ENCODE results near the gene TEDDM1.

The TEDDM1 gene

GRCh38 chr1:182386980-182387379 lies 13.5 kb downstream of the TEDDM1 start:
- TF ChIP-seq CTCF (IDR thresholded peaks at IDR 0.05; ENCODE audit: unreplicated experiment in 3 of 3) = no peak
- Mint-ChIP-seq H3K4me3 (peak overlapping the region in 2 of 3 experiments; percentile 47 to 100), H3K27me3 (ENCODE audit: low read depth) (peaks cover 3% of the 10 kb centered on the region), H3K9me3 (no peaks in the 10 kb centered on the region), H3K4me1 (peaks cover 35% of the 10 kb centered on the region), H3K27ac (no peak overlapping the region), H3K36me3 (ENCODE audit: low read depth) (peaks cover 79% of the 10 kb centered on the region)

- no peak for TF ChIP-seq CTCF (IDR thresholded peaks at IDR 0.05; ENCODE audit: unreplicated experiment in 3 of 3)
- peaks cover 35% of the 10 kb centered on the region for H3K4me1 Mint-ChIP-seq
These were observed 14.3 kb downstream of the TEDDM1 start for GRCh38 chr1:182385885-182386853.

GRCh38 chr1:182384387-182384960 lies 16.0 kb downstream of the TEDDM1 start:
- Mint-ChIP-seq H3K4me1 (peaks cover 26% of the 10 kb centered on the region), H3K36me3 (ENCODE audit: low read depth) (peaks cover 77% of the 10 kb centered on the region), H3K4me3 (no peak overlapping the region), H3K27ac (no peak overlapping the region), H3K27me3 (ENCODE audit: low read depth) (no peaks in the 10 kb centered on the region), H3K9me3 (no peaks in the 10 kb centered on the region)
- no peak for TF ChIP-seq CTCF (IDR thresholded peaks at IDR 0.05; ENCODE audit: unreplicated experiment in 3 of 3)

More at GRCh38 chr1:182385885-182386853, 14.3 kb downstream of the TEDDM1 start:
- Mint-ChIP-seq H3K9me3 (no peaks in the 10 kb centered on the region), H3K4me3 (peak overlapping the region in 1 of 3 experiments; percentile 31), H3K27ac (no peak overlapping the region), H3K27me3 (ENCODE audit: low read depth) (peaks cover 3% of the 10 kb centered on the region), H3K36me3 (ENCODE audit: low read depth) (peaks cover 86% of the 10 kb centered on the region)

DNA sequence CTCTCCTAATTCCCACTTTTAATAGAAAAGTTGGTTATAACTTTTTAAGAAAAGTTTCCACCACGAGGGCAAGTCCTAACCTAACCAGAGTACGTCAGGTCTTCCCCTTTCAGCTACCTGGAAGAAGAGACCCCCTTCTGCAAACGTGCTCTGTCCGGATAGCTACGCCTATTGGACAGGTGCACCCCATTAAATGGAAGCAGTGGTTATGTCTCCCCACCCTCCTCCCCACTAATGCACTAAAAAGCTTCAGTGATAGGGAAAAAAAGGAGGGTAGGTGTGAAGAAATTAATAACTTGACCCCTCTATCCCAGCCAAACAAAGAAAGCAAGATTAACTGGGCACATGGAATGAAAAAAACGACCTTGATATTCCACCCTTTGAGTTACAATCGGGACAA lies 16.5 kb downstream of the TEDDM1 start:
- H3K27me3 Mint-ChIP-seq (ENCODE audit: low read depth) = no peaks in the 10 kb centered on the region
- peaks cover 72% of the 10 kb centered on the region for H3K36me3 Mint-ChIP-seq (ENCODE audit: low read depth)
- no peak overlapping the region for H3K4me3 Mint-ChIP-seq
- H3K4me1 Mint-ChIP-seq = peaks cover 20% of the 10 kb centered on the region
- no peak for TF ChIP-seq CTCF (IDR thresholded peaks at IDR 0.05; ENCODE audit: unreplicated experiment in 3 of 3)
- no peak overlapping the region for H3K27ac Mint-ChIP-seq
- no peaks in the 10 kb centered on the region for H3K9me3 Mint-ChIP-seq

DNA sequence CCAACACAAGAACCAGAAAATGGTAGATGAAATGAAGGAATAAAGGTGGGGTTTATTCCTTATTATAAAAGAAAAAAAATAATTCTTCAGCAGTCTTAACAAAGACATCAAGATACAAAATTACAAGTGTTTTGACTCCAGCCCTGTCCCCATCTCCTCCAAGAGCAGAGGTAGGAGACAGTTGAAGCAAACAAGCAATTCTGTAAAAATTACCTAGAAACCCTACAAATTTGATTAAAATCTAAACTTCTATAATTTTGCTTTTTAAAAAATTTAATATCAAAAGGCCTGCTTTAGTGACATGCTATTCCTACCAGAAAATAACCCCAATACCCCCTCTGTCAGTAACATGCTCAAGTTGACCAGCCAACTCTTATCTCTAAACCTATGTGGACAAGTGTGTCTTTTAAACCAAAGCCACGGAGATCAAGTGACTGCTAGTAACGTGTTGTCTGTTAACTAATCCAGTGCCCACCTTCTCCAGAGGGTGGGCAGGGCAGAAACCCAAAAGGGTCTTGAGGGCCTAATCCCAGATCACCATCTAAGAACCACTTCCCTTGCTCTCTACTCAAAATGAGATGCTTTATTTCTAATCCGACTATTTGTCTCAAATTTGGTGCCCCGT lies 17.3 kb downstream of the TEDDM1 start:
- Mint-ChIP-seq H3K36me3 (ENCODE audit: low read depth) (peaks cover 66% of the 10 kb centered on the region), H3K4me3 (no peak overlapping the region), H3K27me3 (ENCODE audit: low read depth) (no peaks in the 10 kb centered on the region), H3K9me3 (no peaks in the 10 kb centered on the region), H3K4me1 (peaks cover 13% of the 10 kb centered on the region), H3K27ac (no peak overlapping the region)
- no peak for TF ChIP-seq CTCF (IDR thresholded peaks at IDR 0.05; ENCODE audit: unreplicated experiment in 3 of 3)

Measured in nephron (organoid).